Measurements from ENCODE around the gene ERN1. TPM values are rescaled to one million over a fixed set of nuclear protein-coding genes. Genes with fewer than 3 reads are reported as not detected.

Gene ERN1
- polyA plus RNA-seq, 3 donors, result 11.0 to 27.5 (median 13.7) TPM

- no peak overlapping the region for H3K4me3 Mint-ChIP-seq
Measured at GRCh38 chr17:64094412-64094811, 35.5 kb downstream of the ERN1 start.

DNA sequence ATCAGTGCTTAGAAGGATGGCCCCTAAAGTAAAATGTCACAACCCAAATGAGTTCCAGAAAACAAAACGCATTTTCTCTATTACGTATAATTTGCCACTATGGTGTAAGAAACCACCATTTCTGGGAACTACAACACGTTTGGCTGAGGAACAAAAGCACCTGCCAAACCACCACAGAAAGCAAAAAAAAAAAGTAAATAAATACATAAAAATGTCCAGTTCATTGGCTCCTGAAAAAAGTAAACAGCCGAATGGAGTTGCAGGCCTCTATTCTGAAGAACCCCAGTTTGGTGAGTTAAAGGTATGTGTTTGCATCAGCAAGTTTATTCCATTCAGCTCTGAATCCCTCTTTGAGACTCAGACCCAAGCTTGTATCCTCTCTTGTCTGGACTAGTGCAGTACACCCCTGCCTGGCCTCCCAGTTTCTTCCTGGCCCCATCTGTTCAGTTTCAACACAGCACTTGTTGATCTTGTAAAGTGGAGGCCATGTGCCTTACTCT lies 36.9 kb downstream of the ERN1 start:
- TF ChIP-seq CTCF (IDR thresholded peaks at IDR 0.05), result no peak
- peak overlapping the region in 1 of 2 donors; percentile 91 for H3K27ac ChIP-seq (ENCODE audit: low read depth in 1 of 2, low read length in 2 of 2)
- Mint-ChIP-seq H3K4me3 (no peak overlapping the region), H3K27me3 (ENCODE audit: low read depth in 3 of 3) (no peaks in the 10 kb centered on the region), H3K4me1 (peaks cover 61% of the 10 kb centered on the region), H3K9me3 (no peaks in the 10 kb centered on the region), H3K36me3 (peaks cover 68 to 88% of the 10 kb centered on the region in 2 donors), H3K27ac (peak overlapping the region; percentile 94 to 97 (median 96))
- H3K4me2 ChIP-seq (replicated peaks; ENCODE audit: extremely low read depth, low read length, poor library complexity, severe bottlenecking), result no peak overlapping the region
- peaks cover 35 to 49% of the 10 kb centered on the region in 2 donors for H3K4me1 ChIP-seq (ENCODE audit: control insufficient read depth in 1 of 2, insufficient read depth in 2 of 2, low read length in 2 of 2)
- peaks cover 19 to 40% of the 10 kb centered on the region in 2 donors for H3K36me3 ChIP-seq (replicated peaks in 1 of 2; ENCODE audit: control insufficient read depth in 1 of 2, insufficient read depth in 2 of 2, low read length in 2 of 2)
- no peaks in the 10 kb centered on the region for H3K9me3 ChIP-seq (replicated peaks in 1 of 2; ENCODE audit: control insufficient read depth in 1 of 2, insufficient read depth in 1 of 2, low read length in 2 of 2)
- H3K79me2 ChIP-seq (ENCODE audit: insufficient read depth, low read length), result peaks cover 41% of the 10 kb centered on the region
- peaks cover 12% of the 10 kb centered on the region for H4K20me1 ChIP-seq (ENCODE audit: insufficient read depth, low read length)
- DNase-seq, result peak in 2 of 3 donors; percentile 38 to 50
- no peak overlapping the region for H2AFZ ChIP-seq (ENCODE audit: insufficient read depth, low read depth, low read length, poor library complexity, severe bottlenecking)
- no peak overlapping the region for H3K4me3 ChIP-seq (replicated peaks in 1 of 3; ENCODE audit: low read depth in 2 of 3, low read length in 3 of 3)
- no peaks in the 10 kb centered on the region for H3K27me3 ChIP-seq (ENCODE audit: control insufficient read depth in 2 of 2, insufficient read depth in 2 of 2, low read length in 2 of 2)
- no CpG with 5 or more reads among the region's 4 CpGs for WGBS (ENCODE audit: insufficient coverage)
- intact Hi-C loops (cut with micrococcal nuclease), result loop anchor here in 1 of 2 donors (5.0 kb wide), 1 partner anchor 39 kb away; the partner anchor contains the start of gene ERN1
- H3K9ac ChIP-seq (ENCODE audit: insufficient read depth, low read length, poor library complexity, severe bottlenecking), result no peak overlapping the region

More at GRCh38 chr17:64094412-64094811, 35.5 kb downstream of the ERN1 start:
- no peak overlapping the region for H3K9ac ChIP-seq (ENCODE audit: insufficient read depth, low read length, poor library complexity, severe bottlenecking)
- no peaks in the 10 kb centered on the region for H3K9me3 ChIP-seq (replicated peaks in 1 of 2; ENCODE audit: control insufficient read depth in 1 of 2, insufficient read depth in 1 of 2, low read length in 2 of 2)
- intact Hi-C loops (cut with micrococcal nuclease), result loop anchor here in 1 of 2 donors (5.0 kb wide), 1 partner anchor 38 kb away; the partner anchor contains the start of gene ERN1
- peaks cover 18 to 38% of the 10 kb centered on the region in 2 donors for H3K36me3 ChIP-seq (replicated peaks in 1 of 2; ENCODE audit: control insufficient read depth in 1 of 2, insufficient read depth in 2 of 2, low read length in 2 of 2)
- no peak overlapping the region for H2AFZ ChIP-seq (ENCODE audit: insufficient read depth, low read depth, low read length, poor library complexity, severe bottlenecking)
- no peaks in the 10 kb centered on the region for H3K27me3 ChIP-seq (ENCODE audit: control insufficient read depth in 2 of 2, insufficient read depth in 2 of 2, low read length in 2 of 2)
- H3K4me2 ChIP-seq (replicated peaks; ENCODE audit: extremely low read depth, low read length, poor library complexity, severe bottlenecking), result no peak overlapping the region
- Mint-ChIP-seq H3K27me3 (ENCODE audit: low read depth in 3 of 3) (no peaks in the 10 kb centered on the region), H3K27ac (no peak overlapping the region), H3K9me3 (no peaks in the 10 kb centered on the region), H3K36me3 (peaks cover 66 to 82% of the 10 kb centered on the region in 2 donors), H3K4me1 (peaks cover 56% of the 10 kb centered on the region)
- H3K79me2 ChIP-seq (ENCODE audit: insufficient read depth, low read length), result peaks cover 40% of the 10 kb centered on the region
- 100% methylated on average over 3 of the region's 7 CpGs for WGBS (ENCODE audit: insufficient coverage)
- H4K20me1 ChIP-seq (ENCODE audit: insufficient read depth, low read length), result peaks cover 12% of the 10 kb centered on the region
- H3K4me1 ChIP-seq (ENCODE audit: control insufficient read depth in 1 of 2, insufficient read depth in 2 of 2, low read length in 2 of 2), result peaks cover 35 to 49% of the 10 kb centered on the region in 2 donors
- no peak overlapping the region for H3K27ac ChIP-seq (ENCODE audit: low read depth in 1 of 2, low read length in 2 of 2)
- no peak overlapping the region for H3K4me3 ChIP-seq (replicated peaks in 1 of 3; ENCODE audit: low read depth in 2 of 3, low read length in 3 of 3)
- no peak for TF ChIP-seq CTCF (IDR thresholded peaks at IDR 0.05)
- no peak for DNase-seq
